IMR-90 (cell line): ENCODE results near the gene TREH. TPM values are rescaled to one million over a fixed set of nuclear protein-coding genes. Genes with fewer than 3 reads are reported as not detected.
"Not testable (repeated sequence)": the region's sequence is repeated elsewhere in the genome, so short reads cannot be mapped to it uniquely, and the experiment has no call there.

Source experiments
- ATAC-seq: fragments of 200-7000 bp; cut with Tn5 transposase; 2 replicates; pipeline ENCODE4 v1.9.1; 2020; ENCODE audit warnings: low read depth, mild to moderate bottlenecking, moderate library complexity
- BruUV-seq: library from RNA; stranded (reverse); fragments of 400-500 nt; replicated peaks from 2 replicates; lab custom pipeline; 2021; lab: Mats Ljungman, UMichigan
- CTCF ChIA-PET: fragments of 300-600 bp; formaldehyde crosslinking; extraction: SDS; loops from one replicate; lab custom pipeline; 2021; ENCODE audit warnings: antibody characterized with exemption; lab: Yijun Ruan, JAX
- POLR2A ChIA-PET: fragments of 300-600 bp; sonication (Branson Sonifier 250); formaldehyde crosslinking; loops from one replicate; lab custom pipeline; 2022; ENCODE audit warnings: antibody characterized with exemption; ENCODE audit not compliant: unreplicated experiment; lab: Charles Lee
- DNase-seq: peaks from one replicate; pipeline ENCODE4 v3.0.0; 2013
- H2AFZ ChIP-seq: replicated peaks from 2 replicates; pipeline ENCODE3; 2013; ENCODE audit warnings: low read length, mild to moderate bottlenecking; ENCODE audit not compliant: poor library complexity
- H2AK5ac ChIP-seq: 2 replicates; pipeline ENCODE4 v1.6.1; 2013; ENCODE audit warnings: low read depth, low read length, inconsistent platforms
- H2AK9ac ChIP-seq: replicated peaks from 2 replicates; pipeline ENCODE3; 2013; ENCODE audit warnings: mild to moderate bottlenecking, low read depth, low read length, moderate library complexity; ENCODE audit not compliant: poor library complexity
- H2BK120ac ChIP-seq: 2 replicates; pipeline ENCODE4 v1.6.1; 2013; ENCODE audit warnings: low read depth, low read length, inconsistent platforms
- H2BK15ac ChIP-seq: 3 replicates; pipeline ENCODE4 v1.6.1; 2013; ENCODE audit warnings: low read depth, low read length, inconsistent platforms
- H2BK20ac ChIP-seq: 2 replicates; pipeline ENCODE4 v1.6.1; 2013; ENCODE audit warnings: low read depth, mild to moderate bottlenecking, inconsistent platforms, low read length, moderate library complexity
- H2BK5ac ChIP-seq: 2 replicates; pipeline ENCODE4 v1.6.1; 2013; ENCODE audit warnings: mild to moderate bottlenecking, low read depth, low read length, inconsistent platforms; ENCODE audit not compliant: poor library complexity, severe bottlenecking
- H3K14ac ChIP-seq: replicated peaks from 2 replicates; pipeline ENCODE4 v1.6.1; 2013; ENCODE audit warnings: low read depth, low read length, inconsistent platforms
- H3K18ac ChIP-seq: 2 replicates; pipeline ENCODE4 v1.6.1; 2013; ENCODE audit warnings: low read depth, low read length, control low read depth
- H3K23ac ChIP-seq: 2 replicates; pipeline ENCODE4 v1.6.1; 2013; ENCODE audit warnings: low read depth, low read length, inconsistent platforms
- H3K27ac ChIP-seq: 2 replicates; pipeline ENCODE4 v1.5.1; 2013; ENCODE audit warnings: mild to moderate bottlenecking, control low read depth, low read length; ENCODE audit not compliant: insufficient read depth
- H3K27me3 ChIP-seq: 2 replicates; pipeline ENCODE4 v1.6.1; 2013; ENCODE audit warnings: low read length; ENCODE audit not compliant: control insufficient read depth, insufficient read depth
- H3K36me3 ChIP-seq: 2 replicates; pipeline ENCODE4 v1.6.1; 2013; ENCODE audit warnings: low read length, mixed read lengths; ENCODE audit not compliant: control insufficient read depth, insufficient read depth
- H3K4ac ChIP-seq: 2 replicates; pipeline ENCODE4 v1.6.1; 2013; ENCODE audit warnings: low read depth, low read length, inconsistent platforms
- H3K4me1 ChIP-seq: 2 replicates; pipeline ENCODE4 v1.6.1; 2013; ENCODE audit warnings: low read length, mixed read lengths; ENCODE audit not compliant: control insufficient read depth, insufficient read depth
- H3K4me2 ChIP-seq: 2 replicates; pipeline ENCODE4 v1.6.1; 2013; ENCODE audit warnings: low read depth, mild to moderate bottlenecking, control low read depth, low read length, moderate library complexity
- H3K4me3 ChIP-seq: 2 replicates; pipeline ENCODE4 v1.5.1; 2013; ENCODE audit warnings: low read depth, mild to moderate bottlenecking, control low read depth, low read length, moderate library complexity; ENCODE audit not compliant: insufficient read depth
- H3K56ac ChIP-seq: 2 replicates; pipeline ENCODE4 v1.6.1; 2013; ENCODE audit warnings: low read length, inconsistent platforms; ENCODE audit not compliant: insufficient read depth; ENCODE audit errors: extremely low read depth
- H3K79me1 ChIP-seq, 2 experiments: 2 replicates each; pipeline ENCODE4 v1.6.1; 2013; ENCODE audit warnings: low read length in 2 of 2, inconsistent platforms in 1 of 2, low read depth in 1 of 2
- H3K9ac ChIP-seq: 2 replicates; pipeline ENCODE4 v1.6.1; 2013; ENCODE audit warnings: low read depth, low read length, control low read depth
- H3K9me1 ChIP-seq: 2 replicates; pipeline ENCODE4 v1.6.1; 2013; ENCODE audit warnings: low read length, inconsistent platforms; ENCODE audit not compliant: insufficient read depth
- H3K9me3 ChIP-seq: 2 replicates; pipeline ENCODE4 v1.6.1; 2013; ENCODE audit warnings: low read length; ENCODE audit not compliant: control insufficient read depth, insufficient read depth
- H4K20me1 ChIP-seq: 2 replicates; pipeline ENCODE4 v1.6.1; 2013; ENCODE audit warnings: low read length, inconsistent platforms; ENCODE audit not compliant: insufficient read depth
- H4K5ac ChIP-seq: 2 replicates; pipeline ENCODE4 v1.6.1; 2013; ENCODE audit warnings: mild to moderate bottlenecking, low read depth, low read length, control low read depth
- H4K8ac ChIP-seq, 2 experiments: 2 replicates each; pipeline ENCODE4 v1.6.1; 2013; ENCODE audit warnings: low read depth in 2 of 2, low read length in 2 of 2, control low read depth in 1 of 2, inconsistent platforms in 1 of 2
- H4K91ac ChIP-seq: 2 replicates; pipeline ENCODE4 v1.6.1; 2013; ENCODE audit warnings: low read depth, low read length, inconsistent platforms; ENCODE audit not compliant: insufficient read depth
- WGBS, 2 experiments: methylation state at CpG; one replicate each; pipeline versions ENCODE4 v1.1.5 to v1.1.7; 2013; ENCODE audit warnings: missing lambda C conversion rate in 2 of 2; ENCODE audit not compliant: insufficient read length in 1 of 2; ENCODE audit errors: extremely low coverage in 2 of 2; 5-methylcytosine and 5-hydroxymethylcytosine counted together
- dilution Hi-C: fragments of 300-500 bp; cut with HindIII; formaldehyde crosslinking; loops from one replicate; pipeline ENCODE4 v1.14.3; 2018; ENCODE audit warnings: low sequenced_read_pairs; ENCODE audit not compliant: unreplicated experiment
- in situ Hi-C: fragments of 300-500 bp; cut with MboI; formaldehyde crosslinking; loops from 3 replicates; pipeline ENCODE4 v1.14.3; 2019; ENCODE audit warnings: low sequenced_read_pairs, inconsistent platforms, mixed read lengths
- intact Hi-C: fragments of 100-400 bp; cut with micrococcal nuclease; formaldehyde crosslinking; loops from 2 replicates; pipeline ENCODE4 v1.10.0; 2022
- polyA plus RNA-seq, 3 experiments: library from polyadenylated mRNA; depleted of rRNA; stranded (reverse); fragments of >200 nt; gene quantifications; 2 replicates each; pipeline ENCODE4 v1.2.3, GENCODE V29; 2012; ENCODE audit warnings: low replicate concordance in 1 of 3
- total RNA-seq: library from RNA; depleted of rRNA; stranded (reverse); fragments of >200 nt; gene quantifications from 2 replicates; pipeline ENCODE4 v1.2.3, GENCODE V29; 2012

The TREH gene
- total and polyA plus RNA-seq, 2 of the 4 experiments (the other 2 are of a cell fraction): not detected

DNA sequence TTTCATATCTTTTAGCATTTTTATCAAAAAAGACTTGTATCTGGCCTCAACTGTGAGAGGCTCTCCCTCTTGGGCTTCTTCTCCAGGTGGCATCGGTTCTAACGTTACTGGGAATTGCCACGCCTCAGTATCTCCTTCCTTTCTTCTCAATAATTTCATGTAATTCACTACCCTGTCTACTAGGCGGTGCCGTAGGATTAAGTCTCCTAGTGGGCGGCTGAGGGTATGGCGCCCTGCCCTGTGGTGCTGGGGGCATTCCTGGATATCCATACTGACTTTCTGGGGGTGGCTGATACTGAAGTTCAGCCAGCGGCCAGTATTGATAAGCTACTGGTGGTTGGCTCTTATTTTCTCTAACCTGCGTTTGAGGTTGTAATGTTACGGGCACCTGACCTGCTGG is 48.7 kb upstream of the TREH start:
- DNase-seq, H4K8ac ChIP-seq, H3K4ac ChIP-seq, H3K14ac ChIP-seq, H3K9me3 ChIP-seq, H3K79me1 ChIP-seq, H3K9me1 ChIP-seq, H3K36me3 ChIP-seq, CTCF ChIA-PET, H3K4me1 ChIP-seq, H2BK5ac ChIP-seq, H4K20me1 ChIP-seq, H3K27ac ChIP-seq, BruUV-seq, H3K9ac ChIP-seq, H3K27me3 ChIP-seq, H2AK9ac ChIP-seq, H2AFZ ChIP-seq, ATAC-seq, H3K4me2 ChIP-seq, H2BK20ac ChIP-seq, H3K56ac ChIP-seq, in situ Hi-C loops, H3K18ac ChIP-seq, H2AK5ac ChIP-seq, H4K5ac ChIP-seq, H3K4me3 ChIP-seq, H2BK120ac ChIP-seq, dilution Hi-C loops, intact Hi-C loops, POLR2A ChIA-PET, H4K91ac ChIP-seq, H2BK15ac ChIP-seq, H3K23ac ChIP-seq: not testable (repeated sequence)
- no CpG with 5 or more reads among the region's 10 CpGs for WGBS, 2 experiments

GRCh38 chr11:118727721-118728066 is 48.2 kb upstream of the TREH start:
- H3K36me3 ChIP-seq, H4K20me1 ChIP-seq, H3K23ac ChIP-seq, POLR2A ChIA-PET, H4K8ac ChIP-seq, DNase-seq, H2BK15ac ChIP-seq, H3K4ac ChIP-seq, H3K9ac ChIP-seq, H3K27ac ChIP-seq, H3K4me2 ChIP-seq, H3K9me3 ChIP-seq, intact Hi-C loops, H2BK120ac ChIP-seq, in situ Hi-C loops, H3K27me3 ChIP-seq, H3K79me1 ChIP-seq, H2AK9ac ChIP-seq, dilution Hi-C loops, H3K4me1 ChIP-seq, ATAC-seq, BruUV-seq, H2AK5ac ChIP-seq, H3K4me3 ChIP-seq, H3K18ac ChIP-seq, CTCF ChIA-PET, H2BK20ac ChIP-seq, H2AFZ ChIP-seq, H3K9me1 ChIP-seq, H4K5ac ChIP-seq, H3K14ac ChIP-seq, H2BK5ac ChIP-seq, H4K91ac ChIP-seq, H3K56ac ChIP-seq: not testable (repeated sequence)
- no CpG with 5 or more reads among the region's 2 CpGs for WGBS, 2 experiments
